Right ventricle myocardium inferior (tissue), 1 donor: ENCODE measurements around the gene TMSB10. TPM values are rescaled to one million over a fixed set of nuclear protein-coding genes. Genes with fewer than 3 reads are reported as not detected.
"Not testable (repeated sequence)": the region's sequence is repeated elsewhere in the genome, so short reads cannot be mapped to it uniquely, and the experiment has no call there.

Source experiments
- ATAC-seq: fragments of 200-7000 bp; cut with Tn5 transposase; one replicate; pipeline ENCODE4 v1.9.1; 2020; ENCODE audit warnings: mild to moderate bottlenecking, moderate library complexity
- DNase-seq: peaks from one replicate; pipeline ENCODE4 v3.0.0; 2021; ENCODE audit errors: missing footprints
- intact Hi-C: fragments of 100-400 bp; cut with DNase I; formaldehyde crosslinking; loops from one replicate; pipeline ENCODE4 v1.11.0; 2022
- total RNA-seq: library from RNA; stranded (reverse); fragmentation: NEBNext Ultra II Directional; extraction: Animal tissue kit (Norgen Biotek cat#: 25700); gene quantifications from one replicate; pipeline ENCODE4 v1.2.1, GENCODE V29; 2021
- donor health status: DM: no; HTN: yes; CAD: no; lungs with severe emphysema.

TMSB10 gene
- total RNA-seq, 1 donor from 2014 or later: 571 TPM

DNA sequence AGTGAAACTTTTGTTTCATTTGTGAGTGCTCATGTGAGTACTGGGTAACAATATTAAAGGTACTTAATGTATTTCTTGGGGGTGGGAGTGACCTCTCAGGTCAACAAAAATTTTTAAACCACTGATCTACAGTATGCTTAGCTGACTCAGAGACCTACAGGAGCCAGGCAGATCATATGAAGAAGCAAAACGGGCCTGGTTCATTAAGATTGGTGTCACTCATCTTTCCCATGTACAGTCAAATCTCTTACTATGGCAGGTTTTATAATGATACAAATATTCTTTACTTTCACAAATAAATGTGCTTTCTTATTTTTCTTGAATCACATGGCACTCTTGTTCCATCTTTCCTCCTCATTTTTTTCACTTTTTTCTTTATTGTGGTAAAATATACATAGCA lies 7.7 kb upstream of the TMSB10 start:
- ATAC-seq: no peak
- DNase-seq: no peak
- intact Hi-C loops: no loop called here

DNA sequence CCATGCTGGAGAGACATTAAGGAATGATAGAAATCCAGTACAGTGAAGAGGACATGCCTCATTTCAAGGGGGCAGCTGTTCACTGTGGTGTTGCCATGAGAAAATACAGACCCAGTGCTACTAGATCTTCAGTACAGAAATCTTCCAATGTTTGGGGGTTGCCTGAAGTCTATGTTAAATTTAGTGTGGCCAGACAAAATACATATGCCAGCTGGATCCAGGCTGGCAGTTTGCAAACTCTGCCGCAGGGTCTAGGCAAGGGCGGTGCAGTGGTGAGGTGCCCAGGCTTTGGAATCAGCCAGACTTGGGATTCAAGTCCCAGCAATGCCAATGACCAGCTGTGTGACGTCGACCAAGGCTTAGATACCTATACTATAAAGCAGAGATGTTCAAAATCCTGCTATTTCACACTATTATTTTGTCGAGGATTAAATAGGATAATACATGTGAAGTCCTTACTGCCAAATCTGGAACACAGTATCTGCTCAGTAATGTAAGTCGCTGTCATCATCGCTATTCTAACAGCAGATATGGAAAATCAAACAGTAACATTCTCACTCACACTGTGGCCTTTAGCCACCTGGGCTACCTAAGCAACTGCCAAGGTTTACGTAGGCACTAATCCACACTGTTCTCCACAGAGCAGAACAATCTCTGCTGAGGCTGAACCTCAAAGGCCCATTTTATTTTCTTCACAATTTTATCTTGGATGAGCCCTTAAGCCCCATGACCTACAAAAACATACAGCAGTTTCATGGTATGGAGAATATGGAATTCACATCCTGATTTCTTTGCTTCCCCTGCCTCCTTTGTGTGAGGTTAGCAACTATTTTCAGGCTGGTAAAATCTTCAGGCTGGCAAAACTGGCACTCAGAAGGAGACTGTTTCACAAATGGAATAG lies 5.9 kb upstream of the TMSB10 start:
- ATAC-seq: no peak
- intact Hi-C loops: no loop called here

DNA sequence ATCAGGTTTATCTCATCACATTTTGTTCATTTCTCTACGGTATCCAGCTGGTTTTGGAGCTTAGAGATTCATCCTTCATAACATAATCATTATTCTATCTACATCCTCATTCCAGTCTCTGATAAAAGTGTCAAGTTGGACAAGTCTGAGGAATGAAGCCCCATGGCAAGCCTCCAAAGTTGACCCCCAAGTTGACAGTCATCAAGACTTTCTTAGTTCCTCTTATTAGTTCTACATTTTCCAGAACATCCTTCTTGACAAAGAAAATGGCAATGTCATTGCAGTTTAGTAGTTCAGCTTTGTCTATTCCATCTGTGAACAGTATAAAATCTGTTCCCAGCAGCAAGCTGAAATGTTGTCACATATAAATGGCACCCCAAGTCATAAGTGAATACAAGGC lies 4.5 kb upstream of the TMSB10 start:
- ATAC-seq (no peak), DNase-seq (no peak)
- intact Hi-C loops: no loop called here

More for the DNA sequence above, 5.9 kb upstream of the TMSB10 start:
- no peak for DNase-seq

DNA sequence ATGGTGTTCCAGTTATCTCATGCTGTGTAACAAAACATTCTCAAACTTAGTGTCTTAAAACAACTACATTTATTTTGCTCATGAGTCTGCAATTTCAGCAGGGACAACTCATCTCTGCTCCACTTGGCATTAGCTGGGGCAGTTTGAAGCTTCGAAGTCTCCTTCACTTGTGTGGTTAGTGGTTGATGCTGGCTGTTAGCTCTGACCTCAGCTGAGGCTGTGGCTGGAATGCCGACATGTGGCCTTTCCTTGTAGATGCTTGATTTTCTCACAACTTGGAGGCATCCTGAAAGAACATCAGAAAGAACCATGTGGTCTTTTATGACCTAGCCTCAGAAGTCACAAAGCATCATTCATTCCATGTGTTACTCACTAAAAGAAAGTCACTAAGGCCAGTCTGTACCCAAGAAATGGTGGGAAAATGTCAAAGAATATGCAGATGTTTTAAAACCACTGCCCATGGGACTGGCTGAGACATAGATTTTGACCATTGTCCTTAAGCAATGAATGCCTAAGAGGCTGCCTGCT lies 3.8 kb upstream of the TMSB10 start:
- no peak for DNase-seq
- intact Hi-C loops: no loop called here

DNA sequence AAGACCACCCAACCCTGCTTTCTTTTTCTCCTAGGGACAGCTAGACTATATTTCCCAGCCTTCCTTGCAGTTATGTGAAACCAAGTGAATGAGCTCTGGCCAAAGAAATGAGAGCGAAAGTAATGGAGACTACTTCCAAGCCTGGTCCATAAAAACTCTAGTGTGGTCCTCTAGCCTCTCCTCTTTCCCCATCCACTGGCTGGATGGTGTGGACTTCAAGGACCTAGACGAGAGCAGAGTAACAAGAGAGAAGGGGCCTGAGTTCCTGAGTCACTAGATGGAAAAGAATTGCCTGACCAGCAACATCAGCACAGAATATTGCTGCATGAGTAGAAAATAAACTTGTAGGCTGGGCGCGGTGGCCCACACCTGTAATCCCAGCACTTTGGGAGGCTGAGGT lies 2.9 kb upstream of the TMSB10 start:
- intact Hi-C loops: no loop called here
- no peak for DNase-seq
- ATAC-seq: no peak

More for the DNA sequence above, 3.8 kb upstream of the TMSB10 start:
- ATAC-seq: no peak

DNA sequence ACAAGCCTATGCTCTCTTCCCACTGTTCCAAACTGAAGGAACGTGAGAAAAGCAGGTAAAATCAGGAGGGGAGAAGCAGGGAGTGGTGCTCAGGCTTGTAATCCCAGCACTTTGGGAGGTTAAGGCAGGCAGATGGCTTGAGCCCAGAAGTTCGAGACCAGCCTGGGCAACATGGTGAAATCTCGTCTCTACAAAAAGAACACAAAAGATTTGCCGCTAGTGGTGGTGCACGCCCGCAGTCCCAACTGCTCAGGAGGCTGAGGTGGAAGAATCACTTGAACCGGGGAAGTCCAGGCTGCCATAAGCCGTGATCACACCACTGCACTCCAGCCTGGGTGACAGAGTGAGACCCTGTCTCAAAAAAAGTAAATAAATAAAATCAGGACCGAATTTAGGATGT lies 1.3 kb upstream of the TMSB10 start:
- no peak for DNase-seq
- intact Hi-C loops: no loop called here
- ATAC-seq: no peak

DNA sequence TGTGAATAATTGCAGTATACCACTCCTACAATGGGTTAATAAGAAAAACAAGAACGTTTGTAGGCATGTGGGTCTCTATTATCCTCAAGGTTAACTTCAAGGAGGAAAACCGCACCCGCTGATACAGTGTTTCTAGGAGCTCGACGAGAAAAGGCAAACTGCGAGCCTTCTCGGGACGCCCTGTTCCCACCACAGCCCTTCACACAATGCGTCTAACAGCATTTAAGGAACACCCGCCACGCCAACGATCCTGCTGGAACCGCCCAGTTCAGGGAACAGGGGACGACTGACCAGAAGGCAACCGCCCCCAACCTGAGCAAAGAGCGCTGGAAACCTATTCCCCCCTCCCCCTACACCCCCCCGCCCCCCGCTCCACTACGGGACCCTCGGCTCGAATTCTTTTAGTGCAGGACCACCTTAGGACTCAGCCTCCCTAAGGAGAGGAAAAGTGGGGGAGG lies 710 bp upstream of the TMSB10 start:
- ATAC-seq: peak; percentile 72
- peak; percentile 85 for DNase-seq
- intact Hi-C loops: loop anchor here (1.0 kb wide), 1 partner anchor 21 kb away; no protein-coding TSS in a partner anchor

DNA sequence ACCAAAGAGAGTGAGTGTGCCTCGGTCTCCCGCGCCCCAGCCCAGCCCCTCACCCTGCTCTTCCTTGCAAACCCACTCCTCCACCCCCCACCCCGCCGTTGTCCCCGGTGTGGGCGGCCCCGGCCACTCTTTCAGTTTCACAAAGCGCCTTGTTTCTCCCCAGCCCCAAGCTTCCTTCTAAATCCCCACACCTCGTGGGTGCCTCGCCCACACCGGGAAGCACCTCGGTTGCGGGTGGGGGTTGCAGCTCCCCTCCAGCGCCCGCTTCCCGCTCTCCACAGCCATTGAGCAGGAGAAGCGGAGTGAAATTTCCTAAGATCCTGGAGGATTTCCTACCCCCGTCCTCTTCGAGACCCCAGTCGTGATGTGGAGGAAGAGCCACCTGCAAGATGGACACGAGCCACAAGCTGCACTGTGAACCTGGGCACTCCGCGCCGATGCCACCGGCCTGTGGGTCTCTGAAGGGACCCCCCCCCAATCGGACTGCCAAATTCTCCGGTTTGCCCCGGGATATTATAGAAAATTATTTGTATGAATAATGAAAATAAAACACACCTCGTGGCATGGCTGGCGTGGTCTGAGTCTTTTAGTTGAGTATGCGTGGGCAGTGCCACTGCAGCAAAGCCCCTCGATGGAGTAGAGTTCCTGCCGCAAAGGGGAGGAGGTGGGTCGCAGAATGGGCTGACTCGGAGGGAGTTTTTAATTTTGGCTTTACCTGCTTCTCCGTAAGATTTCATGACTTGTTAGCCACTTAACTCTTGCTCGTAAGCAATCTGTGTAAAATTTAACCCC lies 848 bp downstream of the TMSB10 start:
- peak; percentile 20 for ATAC-seq
- peak; percentile 85 for DNase-seq
- intact Hi-C loops: no loop called here

DNA sequence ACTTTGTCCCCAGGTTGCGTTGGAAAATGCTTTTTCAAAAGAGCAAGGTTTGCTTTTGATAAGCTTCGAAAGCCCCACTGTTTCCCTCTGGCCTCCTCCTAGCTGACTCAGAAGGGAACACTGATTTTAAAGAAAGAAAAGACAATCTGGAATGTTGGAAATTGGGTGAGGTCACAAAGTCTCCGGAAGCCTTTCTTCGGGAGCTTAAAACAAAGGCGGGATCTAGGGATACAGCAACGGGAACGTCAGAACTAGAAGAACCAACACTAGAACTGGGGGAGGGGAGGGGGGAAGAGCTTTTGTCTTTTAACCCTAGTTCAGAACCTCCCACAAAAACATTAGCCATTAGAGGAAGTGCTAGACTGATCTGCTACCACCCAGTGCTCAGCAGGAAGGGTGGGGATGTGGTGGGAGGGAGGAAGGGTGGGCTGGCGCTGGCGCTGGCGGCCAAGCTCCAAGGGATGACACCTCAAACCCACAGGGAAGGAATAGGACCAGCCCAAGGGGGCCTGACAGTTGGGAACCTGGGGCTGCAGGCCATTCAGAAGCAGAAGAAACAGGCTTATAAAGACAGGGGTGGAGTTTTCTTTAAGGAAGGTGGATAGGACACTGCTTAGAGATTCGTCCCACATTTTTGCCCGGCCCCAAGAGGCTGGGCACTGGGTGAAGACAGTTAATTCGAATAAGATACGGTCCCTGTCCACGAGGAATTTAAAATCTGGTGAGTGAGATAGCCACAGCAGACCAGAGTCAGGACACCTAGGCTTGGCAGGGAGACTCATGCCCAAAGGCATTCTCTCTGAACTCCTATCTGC lies 1.7 kb downstream of the TMSB10 start:
- DNase-seq: no peak
- intact Hi-C loops: no loop called here
- ATAC-seq: peak; percentile 59

DNA sequence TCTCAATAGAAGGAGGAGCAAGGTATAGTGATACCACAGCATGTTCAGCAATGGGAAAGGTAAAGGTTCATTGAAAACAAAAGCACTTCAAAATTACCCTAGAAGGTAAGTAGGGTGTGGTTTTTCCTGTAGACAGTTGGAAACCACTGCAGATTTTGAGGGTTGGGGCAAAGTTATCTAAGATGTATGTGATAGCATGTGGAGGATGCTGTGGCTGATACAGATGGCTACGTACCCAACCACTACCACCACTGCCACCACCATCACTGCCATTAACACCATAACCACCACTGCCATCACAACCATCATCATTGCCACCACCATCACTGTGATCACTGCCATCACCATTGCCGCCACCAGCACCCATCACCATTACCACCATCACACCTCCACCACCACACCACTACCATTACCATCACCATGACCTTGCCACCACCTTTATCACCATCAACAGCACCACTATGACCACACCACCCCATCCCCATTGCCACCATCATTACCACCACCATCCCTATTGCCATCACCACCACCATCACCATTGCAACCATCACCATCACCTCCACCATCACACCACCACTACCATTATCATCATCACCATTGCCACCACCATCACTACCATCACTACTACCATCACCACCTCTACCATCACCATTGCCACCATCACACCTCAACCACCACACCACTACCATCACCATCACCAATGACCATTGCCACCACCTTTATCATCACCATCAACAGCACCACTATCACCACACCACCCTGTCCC lies 3.7 kb downstream of the TMSB10 start:
- no peak for ATAC-seq
- intact Hi-C loops: no loop called here
- DNase-seq: no peak

DNA sequence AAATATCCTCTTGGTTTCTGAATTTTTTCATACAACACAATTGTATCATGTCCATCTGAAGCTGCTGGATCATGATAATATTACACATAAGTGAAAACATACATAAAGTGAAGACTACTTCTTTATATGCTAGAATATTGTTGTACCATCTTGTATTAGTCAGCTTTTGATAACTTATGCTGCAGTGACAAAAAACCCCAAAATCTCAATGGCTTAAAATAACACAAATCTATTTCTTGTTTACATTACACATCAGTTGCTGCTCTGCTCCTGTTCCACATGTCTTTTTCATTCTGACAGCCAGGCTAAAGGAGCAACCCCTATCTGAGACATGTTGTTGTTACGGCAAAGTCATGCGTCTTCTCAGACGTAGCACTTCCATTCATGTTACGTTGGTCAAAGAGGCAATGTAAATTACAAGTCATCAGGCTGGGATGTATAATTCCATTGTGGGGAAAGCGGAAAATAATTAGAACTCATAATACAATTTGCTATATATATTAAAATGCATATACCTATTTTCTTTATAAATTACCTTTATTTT lies 5.8 kb downstream of the TMSB10 start:
- ATAC-seq: no peak
- DNase-seq: no peak
- intact Hi-C loops: no loop called here

DNA sequence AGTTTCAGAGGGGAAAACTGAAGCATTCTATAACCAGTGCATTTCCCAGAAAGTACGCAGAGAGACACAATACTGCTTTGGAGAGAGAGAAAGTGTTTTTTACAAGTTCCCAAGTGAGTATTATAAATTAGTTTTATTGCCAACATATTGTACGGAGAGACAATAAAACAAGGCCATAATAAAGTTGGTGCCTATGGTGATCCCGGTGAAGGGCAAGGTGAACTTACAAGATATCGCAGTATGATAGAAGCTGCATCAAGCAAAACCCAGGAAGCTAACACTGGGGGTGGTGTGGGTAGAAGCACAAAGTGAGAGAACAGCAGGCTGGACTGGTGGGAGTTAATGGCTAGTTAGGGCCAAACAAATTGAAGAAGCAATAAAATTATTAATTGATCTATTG lies 7.5 kb downstream of the TMSB10 start:
- intact Hi-C loops: no loop called here

DNA sequence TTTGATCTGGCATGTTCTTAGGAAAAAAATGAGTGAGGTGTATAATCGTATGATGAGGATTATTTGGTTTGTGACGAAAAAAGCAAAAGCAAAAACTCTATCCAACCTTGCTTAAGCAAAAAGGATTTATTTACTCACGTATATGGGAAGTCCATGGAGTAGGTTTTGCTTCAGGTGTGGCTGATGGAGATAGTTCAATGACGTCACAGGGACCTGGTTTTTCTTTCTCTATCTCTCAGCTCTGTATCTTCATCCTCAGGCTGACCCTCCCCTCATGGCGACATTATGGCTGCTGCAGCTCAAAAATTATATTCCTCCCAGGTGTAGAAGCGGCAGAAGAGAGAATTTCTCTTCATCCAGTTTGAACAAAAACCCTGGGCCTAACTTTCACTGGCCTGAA lies 8.9 kb downstream of the TMSB10 start:
- ATAC-seq (no peak), DNase-seq (no peak)
- intact Hi-C loops: no loop called here

More for the DNA sequence above, 7.5 kb downstream of the TMSB10 start:
- ATAC-seq (no peak), DNase-seq (no peak)

DNA sequence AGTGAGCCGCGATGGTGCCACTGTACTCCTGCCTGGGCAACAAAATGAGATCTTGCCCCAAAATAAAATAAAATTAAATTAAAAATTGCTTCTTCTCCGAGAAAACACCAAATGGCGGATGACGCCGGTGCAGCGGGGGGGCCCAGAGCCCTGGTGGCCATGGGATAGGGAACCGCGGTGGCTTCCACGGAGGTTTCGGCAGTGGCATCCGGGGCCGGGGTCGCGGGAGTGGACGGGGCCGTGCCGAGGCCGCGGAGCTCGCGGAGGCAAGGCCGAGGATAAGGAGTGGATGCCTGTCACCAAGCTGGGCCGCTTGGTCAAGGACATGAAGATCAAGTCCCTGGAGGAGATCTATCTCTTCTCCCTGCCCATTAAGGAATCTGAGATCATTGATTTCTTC lies 10.2 kb downstream of the TMSB10 start:
- ATAC-seq, intact Hi-C loops: not testable (repeated sequence)

DNA sequence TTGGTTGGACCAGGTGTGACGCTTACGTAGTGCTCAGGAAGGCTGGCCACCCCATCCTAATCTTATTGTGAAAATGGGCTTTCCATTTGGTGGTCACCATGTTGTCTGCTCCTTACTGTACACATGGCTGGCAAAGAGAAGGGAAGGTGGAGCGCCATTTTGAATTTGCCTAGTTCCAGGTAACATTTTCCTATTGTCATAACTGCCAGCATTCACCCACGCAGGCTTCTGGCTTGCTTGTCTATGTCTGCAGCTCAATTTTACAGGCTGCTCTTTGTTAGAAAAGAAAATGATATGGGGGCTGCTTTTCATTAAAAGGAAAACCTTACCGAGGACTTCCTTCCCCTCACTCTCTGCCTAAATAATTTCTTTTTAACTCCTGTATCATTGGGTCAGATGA lies 12.4 kb downstream of the TMSB10 start:
- intact Hi-C loops, DNase-seq, ATAC-seq: not testable (repeated sequence)

More for the DNA sequence above, 10.2 kb downstream of the TMSB10 start:
- not testable (repeated sequence) for DNase-seq

DNA sequence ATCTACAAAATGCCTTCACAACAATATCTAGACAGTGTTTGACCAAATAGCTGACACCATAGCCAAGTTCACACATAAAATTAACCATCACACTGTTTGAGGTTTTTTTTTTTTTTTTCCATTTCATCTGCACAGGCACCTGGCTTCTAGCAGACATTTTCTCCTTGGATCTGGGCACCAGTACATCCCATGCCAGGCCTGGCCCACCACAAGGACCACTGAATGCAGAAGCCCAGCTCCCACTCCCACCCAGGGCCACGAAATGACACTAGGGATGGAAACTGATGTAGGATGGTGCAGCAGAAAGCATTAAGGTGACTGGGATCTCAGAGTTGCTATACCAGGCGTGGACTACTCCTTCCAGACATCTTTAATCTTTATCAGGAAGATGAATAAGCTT lies 13.0 kb downstream of the TMSB10 start:
- no peak for ATAC-seq
- intact Hi-C loops: no loop called here
- no peak for DNase-seq

DNA sequence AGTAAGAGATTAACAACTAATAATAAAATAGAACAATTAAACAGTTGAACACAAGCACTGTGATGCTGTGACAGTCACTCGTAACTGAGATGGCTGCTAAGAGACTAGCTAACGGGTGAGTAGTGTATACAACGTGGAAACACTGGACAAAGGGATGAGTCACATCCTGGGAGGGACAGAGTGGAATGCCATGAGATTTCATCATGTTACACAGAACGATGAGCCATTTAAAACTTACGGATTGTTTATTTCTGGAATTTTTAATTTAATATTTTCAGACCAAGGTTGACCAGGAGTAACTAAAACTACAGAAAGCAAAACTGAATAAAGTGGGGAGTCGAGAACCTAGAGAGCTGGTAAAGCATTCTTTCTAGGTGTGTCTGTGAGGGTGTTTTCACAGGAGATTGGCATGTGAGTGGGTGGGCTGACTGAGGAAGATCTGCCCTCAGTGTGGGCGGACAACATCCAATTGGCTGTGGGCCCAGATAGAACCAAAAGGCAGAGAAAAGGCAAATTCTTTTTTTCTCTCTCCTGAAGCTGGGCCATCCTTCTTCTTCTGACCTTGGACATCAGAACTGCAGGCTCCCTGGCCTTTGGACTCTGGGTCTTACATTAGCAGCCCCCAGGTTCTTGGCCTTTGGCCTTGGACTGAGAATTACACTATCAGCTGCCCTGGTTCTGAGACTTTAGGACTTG lies 14.6 kb downstream of the TMSB10 start:
- no peak for DNase-seq
- ATAC-seq: peak; percentile 91

More for the DNA sequence above, 14.6 kb downstream of the TMSB10 start:
- intact Hi-C loops: loop anchor here (10.0 kb wide), 1 partner anchor 365 kb away; no protein-coding TSS in a partner anchor
